Epithelial cell of esophagus (primary cell): ENCODE results near the gene NFAM1.

ENCODE experiments used
- DNase-seq: peaks from one replicate; pipeline ENCODE4 v3.0.0; 2010; ENCODE audit warnings: low read depth
- H3K4me3 ChIP-seq: 2 replicates; pipeline ENCODE4 v1.5.1; 2011; ENCODE audit warnings: mild to moderate bottlenecking, low read length, control low read depth
- TF ChIP-seq, protein P1 (sequence below): IDR thresholded peaks from 2 replicates; pipeline ENCODE4 v1.5.1; 2011; ENCODE audit warnings: low read depth, mild to moderate bottlenecking, low read length, control low read depth, inconsistent platforms; ENCODE audit not compliant: insufficient read depth; ENCODE audit errors: missing control alignments

Gene NFAM1

GRCh38 chr22:42396621-42397331 lies 35.4 kb downstream of the NFAM1 start:
- peak; percentile 29 for DNase-seq
- TF ChIP-seq, protein P1, sequence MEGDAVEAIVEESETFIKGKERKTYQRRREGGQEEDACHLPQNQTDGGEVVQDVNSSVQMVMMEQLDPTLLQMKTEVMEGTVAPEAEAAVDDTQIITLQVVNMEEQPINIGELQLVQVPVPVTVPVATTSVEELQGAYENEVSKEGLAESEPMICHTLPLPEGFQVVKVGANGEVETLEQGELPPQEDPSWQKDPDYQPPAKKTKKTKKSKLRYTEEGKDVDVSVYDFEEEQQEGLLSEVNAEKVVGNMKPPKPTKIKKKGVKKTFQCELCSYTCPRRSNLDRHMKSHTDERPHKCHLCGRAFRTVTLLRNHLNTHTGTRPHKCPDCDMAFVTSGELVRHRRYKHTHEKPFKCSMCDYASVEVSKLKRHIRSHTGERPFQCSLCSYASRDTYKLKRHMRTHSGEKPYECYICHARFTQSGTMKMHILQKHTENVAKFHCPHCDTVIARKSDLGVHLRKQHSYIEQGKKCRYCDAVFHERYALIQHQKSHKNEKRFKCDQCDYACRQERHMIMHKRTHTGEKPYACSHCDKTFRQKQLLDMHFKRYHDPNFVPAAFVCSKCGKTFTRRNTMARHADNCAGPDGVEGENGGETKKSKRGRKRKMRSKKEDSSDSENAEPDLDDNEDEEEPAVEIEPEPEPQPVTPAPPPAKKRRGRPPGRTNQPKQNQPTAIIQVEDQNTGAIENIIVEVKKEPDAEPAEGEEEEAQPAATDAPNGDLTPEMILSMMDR, result peak; percentile 14
- H3K4me3 ChIP-seq, result no peak overlapping the region

DNA sequence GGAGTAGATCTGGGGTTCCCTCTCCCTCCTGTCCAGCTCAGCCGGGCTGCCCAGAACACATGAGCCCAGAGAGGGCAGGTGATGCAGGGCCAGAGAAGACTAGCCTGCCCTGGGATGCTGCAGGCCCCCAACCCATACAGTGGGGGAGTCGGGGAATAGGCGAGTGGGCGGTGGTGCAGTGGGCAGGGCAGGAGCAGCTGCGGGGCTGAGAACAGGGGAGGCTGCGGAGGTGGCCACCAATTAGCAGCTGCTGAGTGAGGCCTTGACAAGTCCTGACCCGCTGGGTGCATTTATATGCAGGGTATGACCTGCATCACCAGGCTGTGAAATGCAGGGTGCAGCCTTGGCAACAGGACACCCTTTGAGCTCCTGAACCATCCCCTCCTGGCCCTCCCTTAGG lies 43.1 kb downstream of the NFAM1 start:
- TF ChIP-seq, protein P1, result no peak
- peak; percentile 78 for DNase-seq

DNA sequence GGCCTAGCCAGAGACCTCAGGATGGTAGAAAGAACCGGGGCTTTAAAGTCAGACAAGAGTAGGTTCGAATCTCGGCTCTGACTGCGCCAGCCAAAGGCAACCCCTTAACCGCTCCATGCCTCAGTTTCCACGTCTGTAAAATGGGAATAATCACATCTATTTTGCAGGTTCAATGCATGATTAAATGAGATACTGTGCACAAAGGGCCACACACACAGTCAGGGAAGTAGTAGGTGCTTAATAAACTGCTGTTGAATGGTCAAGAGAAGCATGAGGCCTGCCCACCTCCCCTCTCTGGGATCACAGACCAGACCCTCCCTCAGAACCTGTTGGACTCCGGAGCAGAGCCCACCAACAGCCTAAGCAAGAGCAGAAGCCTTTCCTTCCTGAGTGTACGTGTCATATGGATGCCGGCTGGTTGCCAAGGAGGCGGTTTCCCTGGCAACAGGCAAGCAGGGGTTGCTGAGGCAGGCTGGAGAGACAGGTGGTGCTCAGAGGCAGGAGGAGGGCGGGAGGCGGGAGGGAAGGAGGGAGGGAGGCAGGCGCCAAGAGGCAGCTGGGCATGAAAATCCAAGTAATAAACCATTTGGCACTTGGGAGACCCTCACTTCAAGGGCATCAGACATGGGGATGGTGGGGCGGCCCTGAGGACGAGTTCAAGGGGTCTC lies 43.9 kb downstream of the NFAM1 start:
- DNase-seq, result peak; percentile 50
- no peak overlapping the region for H3K4me3 ChIP-seq
- TF ChIP-seq, protein P1, result no peak

More for the DNA sequence above, 43.1 kb downstream of the NFAM1 start:
- H3K4me3 ChIP-seq, result no peak overlapping the region

GRCh38 chr22:42387631-42388030 lies 44.6 kb downstream of the NFAM1 start:
- DNase-seq, result no peak
- TF ChIP-seq, protein P1, result no peak

DNA sequence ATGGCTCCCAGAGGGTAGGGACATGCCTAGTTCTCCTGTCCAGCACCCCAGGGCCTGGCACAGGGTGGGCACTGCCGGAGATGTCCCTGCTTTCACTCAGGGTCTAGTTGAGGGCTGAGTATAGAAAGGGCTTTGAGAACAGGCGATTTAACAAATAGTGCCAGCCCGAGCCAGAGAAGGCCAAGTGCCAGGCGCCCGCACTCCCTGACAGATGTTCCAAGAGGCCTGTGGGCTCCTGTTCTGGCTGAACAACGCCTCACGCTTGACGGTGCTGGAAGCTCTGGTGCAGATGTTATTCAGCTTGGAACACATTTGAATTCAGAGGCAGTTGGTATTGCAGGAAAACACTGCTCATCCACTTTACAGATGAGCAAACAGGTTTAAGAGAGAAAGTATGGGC lies 46.5 kb downstream of the NFAM1 start:
- no peak overlapping the region for H3K4me3 ChIP-seq
- TF ChIP-seq, protein P1, result no peak
- DNase-seq, result no peak

More at GRCh38 chr22:42387631-42388030, 44.6 kb downstream of the NFAM1 start:
- no peak overlapping the region for H3K4me3 ChIP-seq

DNA sequence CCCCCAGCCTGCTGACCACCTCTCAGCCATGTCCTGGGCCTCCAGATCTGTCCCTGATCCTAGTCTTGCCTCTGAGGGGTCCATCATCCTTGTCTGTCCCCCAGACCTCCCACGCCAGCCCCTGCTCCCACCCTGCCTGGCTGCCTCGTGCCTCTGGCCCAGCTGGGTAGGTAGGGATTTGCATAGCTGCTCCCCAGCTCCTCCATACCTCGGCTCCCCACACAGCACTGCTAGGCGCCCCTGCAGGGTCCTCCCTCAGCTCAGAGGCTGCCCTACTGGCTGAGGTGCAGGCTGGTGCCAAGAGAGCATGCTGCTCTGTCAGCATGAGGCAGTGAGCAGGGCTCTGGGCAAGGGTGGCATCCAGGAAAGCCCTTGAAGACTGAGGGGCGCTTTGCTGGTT lies 47.7 kb downstream of the NFAM1 start:
- TF ChIP-seq, protein P1, result no peak
- DNase-seq, result no peak
- H3K4me3 ChIP-seq, result no peak overlapping the region
